ENCODE results near the gene COL24A1. TPM values are rescaled to one million over a fixed set of nuclear protein-coding genes. Genes with fewer than 3 reads are reported as not detected.

COL24A1 gene
- total and polyA plus RNA-seq, 2 donors (not counting 1 experiment from before 2014, with no cell fraction given) = not detected

- DNase-seq = no peak
- no peak overlapping the region for H2AFZ ChIP-seq (ENCODE audit: insufficient read depth, low read depth, low read length, poor library complexity, severe bottlenecking)
- H3K4me3 ChIP-seq (ENCODE audit: control extremely low read depth in 1 of 5, extremely low read depth in 1 of 5, insufficient read depth in 1 of 5, low read depth in 2 of 5, low read length in 4 of 5) = no peak overlapping the region
- no peak for ATAC-seq (ENCODE audit: low read depth)
- ChIA-PET CTCF (no interaction called here), POLR2A (no interaction called here)
- H3K9ac ChIP-seq (ENCODE audit: low read length) = no peak overlapping the region
- no peaks in the 10 kb centered on the region for H3K9me3 Mint-ChIP-seq (ENCODE audit: insufficient read depth)
- H3K27ac Mint-ChIP-seq = no peak overlapping the region
- H3K36me3 ChIP-seq (replicated peaks in 1 of 2; ENCODE audit: control extremely low read depth in 1 of 2, control insufficient read depth in 1 of 2, extremely low read depth in 1 of 2, insufficient read depth in 2 of 2, low read length in 1 of 2) = no peaks in the 10 kb centered on the region
- WGBS (ENCODE audit: insufficient coverage) = no CpG with 5 or more reads among the region's 2 CpGs
- TF ChIP-seq, protein P1, sequence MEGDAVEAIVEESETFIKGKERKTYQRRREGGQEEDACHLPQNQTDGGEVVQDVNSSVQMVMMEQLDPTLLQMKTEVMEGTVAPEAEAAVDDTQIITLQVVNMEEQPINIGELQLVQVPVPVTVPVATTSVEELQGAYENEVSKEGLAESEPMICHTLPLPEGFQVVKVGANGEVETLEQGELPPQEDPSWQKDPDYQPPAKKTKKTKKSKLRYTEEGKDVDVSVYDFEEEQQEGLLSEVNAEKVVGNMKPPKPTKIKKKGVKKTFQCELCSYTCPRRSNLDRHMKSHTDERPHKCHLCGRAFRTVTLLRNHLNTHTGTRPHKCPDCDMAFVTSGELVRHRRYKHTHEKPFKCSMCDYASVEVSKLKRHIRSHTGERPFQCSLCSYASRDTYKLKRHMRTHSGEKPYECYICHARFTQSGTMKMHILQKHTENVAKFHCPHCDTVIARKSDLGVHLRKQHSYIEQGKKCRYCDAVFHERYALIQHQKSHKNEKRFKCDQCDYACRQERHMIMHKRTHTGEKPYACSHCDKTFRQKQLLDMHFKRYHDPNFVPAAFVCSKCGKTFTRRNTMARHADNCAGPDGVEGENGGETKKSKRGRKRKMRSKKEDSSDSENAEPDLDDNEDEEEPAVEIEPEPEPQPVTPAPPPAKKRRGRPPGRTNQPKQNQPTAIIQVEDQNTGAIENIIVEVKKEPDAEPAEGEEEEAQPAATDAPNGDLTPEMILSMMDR (IDR thresholded peaks at IDR 0.05) = no peak
- TF ChIP-seq EZH2 (IDR thresholded peaks at IDR 0.05; ENCODE audit: borderline replicate concordance, insufficient read depth, low read depth, low read length, poor library complexity, severe bottlenecking) = no peak
- no peaks in the 10 kb centered on the region for H3K27me3 ChIP-seq (replicated peaks in 1 of 4; ENCODE audit: control extremely low read depth in 1 of 4, control insufficient read depth in 3 of 4, insufficient read depth in 4 of 4, low read length in 3 of 4)
- H3K4me2 ChIP-seq (replicated peaks; ENCODE audit: low read depth, low read length, poor library complexity, severe bottlenecking) = no peak overlapping the region
- intact Hi-C loops (cut with micrococcal nuclease) = no loop called here
- H3K4me3 Mint-ChIP-seq = no peak overlapping the region
- no peaks in the 10 kb centered on the region for H4K20me1 ChIP-seq (ENCODE audit: control insufficient read depth, insufficient read depth, low read length, poor library complexity, severe bottlenecking)
- H3K27me3 Mint-ChIP-seq = no peaks in the 10 kb centered on the region
- H3K4me1 Mint-ChIP-seq = no peaks in the 10 kb centered on the region
- no peak overlapping the region for H3K27ac ChIP-seq (ENCODE audit: low read length in 2 of 2)
- no peaks in the 10 kb centered on the region for H3K9me3 ChIP-seq (ENCODE audit: control extremely low read depth in 1 of 3, control insufficient read depth in 2 of 3, insufficient read depth in 1 of 3, low read length in 2 of 3)
- no peaks in the 10 kb centered on the region for H3K4me1 ChIP-seq (ENCODE audit: control insufficient read depth in 2 of 2, insufficient read depth in 2 of 2, low read length in 2 of 2)
- no peaks in the 10 kb centered on the region for H3K79me2 ChIP-seq (ENCODE audit: control insufficient read depth, insufficient read depth, low read length)
Observed at GRCh38 chr1:86146566-86146965, 10.0 kb downstream of the COL24A1 start.

DNA sequence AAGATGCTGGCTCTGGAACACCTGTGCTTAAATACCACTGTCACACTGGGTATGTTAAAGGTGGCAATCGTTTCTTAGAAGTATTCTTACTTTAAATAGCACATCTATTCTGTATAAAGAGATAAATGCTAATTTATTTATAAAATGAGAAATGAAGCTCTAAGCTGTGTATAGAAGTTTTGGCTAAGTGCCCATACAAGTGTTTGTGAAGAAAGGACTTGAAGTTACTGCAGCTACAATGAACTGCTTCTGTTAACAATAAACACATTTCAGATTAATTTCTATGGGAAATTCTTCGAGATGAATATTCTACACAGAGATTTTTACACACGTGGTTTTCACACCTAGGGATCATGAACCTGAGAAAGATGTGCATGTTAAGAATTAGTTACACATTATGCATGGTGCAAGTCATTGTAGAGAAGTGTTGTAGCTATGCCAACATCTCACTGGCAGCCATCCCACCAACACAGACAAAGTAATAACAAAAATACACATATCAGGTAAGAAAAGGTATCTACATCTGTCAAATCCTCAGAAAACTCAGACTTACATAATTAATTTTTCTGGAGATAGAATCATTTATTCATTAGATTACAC, 16.2 kb downstream of the COL24A1 start:
- DNase-seq (no peak), ATAC-seq (ENCODE audit: low read depth) (no peak)
- no peak overlapping the region for H3K27ac Mint-ChIP-seq
- no peaks in the 10 kb centered on the region for H3K27me3 Mint-ChIP-seq
- H3K36me3 ChIP-seq (replicated peaks in 1 of 2; ENCODE audit: control extremely low read depth in 1 of 2, control insufficient read depth in 1 of 2, extremely low read depth in 1 of 2, insufficient read depth in 2 of 2, low read length in 1 of 2) = no peaks in the 10 kb centered on the region
- H3K4me1 Mint-ChIP-seq = no peaks in the 10 kb centered on the region
- H3K27me3 ChIP-seq (replicated peaks in 1 of 4; ENCODE audit: control extremely low read depth in 1 of 4, control insufficient read depth in 3 of 4, insufficient read depth in 4 of 4, low read length in 3 of 4) = no peaks in the 10 kb centered on the region
- H3K4me2 ChIP-seq (replicated peaks; ENCODE audit: low read depth, low read length, poor library complexity, severe bottlenecking) = no peak overlapping the region
- no peak overlapping the region for H2AFZ ChIP-seq (ENCODE audit: insufficient read depth, low read depth, low read length, poor library complexity, severe bottlenecking)
- H3K4me3 ChIP-seq (ENCODE audit: control extremely low read depth in 1 of 5, extremely low read depth in 1 of 5, insufficient read depth in 1 of 5, low read depth in 2 of 5, low read length in 4 of 5) = no peak overlapping the region
- no peaks in the 10 kb centered on the region for H3K9me3 Mint-ChIP-seq (ENCODE audit: insufficient read depth)
- H3K27ac ChIP-seq (ENCODE audit: low read length in 2 of 2) = no peak overlapping the region
- no peak overlapping the region for H3K4me3 Mint-ChIP-seq
- H3K9ac ChIP-seq (ENCODE audit: low read length) = no peak overlapping the region
- no peaks in the 10 kb centered on the region for H3K79me2 ChIP-seq (ENCODE audit: control insufficient read depth, insufficient read depth, low read length)
- no peaks in the 10 kb centered on the region for H4K20me1 ChIP-seq (ENCODE audit: control insufficient read depth, insufficient read depth, low read length, poor library complexity, severe bottlenecking)
- intact Hi-C loops (cut with micrococcal nuclease) = no loop called here
- TF ChIP-seq, protein P1 (IDR thresholded peaks at IDR 0.05) = no peak
- no peak for TF ChIP-seq EZH2 (IDR thresholded peaks at IDR 0.05; ENCODE audit: borderline replicate concordance, insufficient read depth, low read depth, low read length, poor library complexity, severe bottlenecking)
- WGBS (ENCODE audit: insufficient coverage) = no CpG with 5 or more reads among the region's 3 CpGs
- POLR2A ChIA-PET = no interaction called here
- CTCF ChIA-PET = no interaction called here
- H3K9me3 ChIP-seq (ENCODE audit: control extremely low read depth in 1 of 3, control insufficient read depth in 2 of 3, insufficient read depth in 1 of 3, low read length in 2 of 3) = no peaks in the 10 kb centered on the region
- H3K4me1 ChIP-seq (ENCODE audit: control insufficient read depth in 2 of 2, insufficient read depth in 2 of 2, low read length in 2 of 2) = no peaks in the 10 kb centered on the region
